Neural progenitor cell (in vitro differentiated cells): ENCODE results near the gene NEDD9.

Source experiments
- EZH2 ChIP-seq: fragments of 200-600 bp; sonication (generic); IDR thresholded peaks from 2 replicates; pipeline ENCODE4 v1.6.1; 2017; ENCODE audit warnings: antibody characterized with exemption, mild to moderate bottlenecking, moderate library complexity
- EZH2phosphoT487 ChIP-seq: fragments of 200-600 bp; sonication (generic); IDR thresholded peaks from 2 replicates; pipeline ENCODE4 v1.6.1; 2017; ENCODE audit warnings: antibody characterized with exemption
- TF ChIP-seq, protein P1 (sequence below): fragments of 200-600 bp; sonication (generic); IDR thresholded peaks from 2 replicates; pipeline ENCODE4 v1.5.1; 2017; ENCODE audit warnings: antibody characterized with exemption, mild to moderate bottlenecking

DNA sequence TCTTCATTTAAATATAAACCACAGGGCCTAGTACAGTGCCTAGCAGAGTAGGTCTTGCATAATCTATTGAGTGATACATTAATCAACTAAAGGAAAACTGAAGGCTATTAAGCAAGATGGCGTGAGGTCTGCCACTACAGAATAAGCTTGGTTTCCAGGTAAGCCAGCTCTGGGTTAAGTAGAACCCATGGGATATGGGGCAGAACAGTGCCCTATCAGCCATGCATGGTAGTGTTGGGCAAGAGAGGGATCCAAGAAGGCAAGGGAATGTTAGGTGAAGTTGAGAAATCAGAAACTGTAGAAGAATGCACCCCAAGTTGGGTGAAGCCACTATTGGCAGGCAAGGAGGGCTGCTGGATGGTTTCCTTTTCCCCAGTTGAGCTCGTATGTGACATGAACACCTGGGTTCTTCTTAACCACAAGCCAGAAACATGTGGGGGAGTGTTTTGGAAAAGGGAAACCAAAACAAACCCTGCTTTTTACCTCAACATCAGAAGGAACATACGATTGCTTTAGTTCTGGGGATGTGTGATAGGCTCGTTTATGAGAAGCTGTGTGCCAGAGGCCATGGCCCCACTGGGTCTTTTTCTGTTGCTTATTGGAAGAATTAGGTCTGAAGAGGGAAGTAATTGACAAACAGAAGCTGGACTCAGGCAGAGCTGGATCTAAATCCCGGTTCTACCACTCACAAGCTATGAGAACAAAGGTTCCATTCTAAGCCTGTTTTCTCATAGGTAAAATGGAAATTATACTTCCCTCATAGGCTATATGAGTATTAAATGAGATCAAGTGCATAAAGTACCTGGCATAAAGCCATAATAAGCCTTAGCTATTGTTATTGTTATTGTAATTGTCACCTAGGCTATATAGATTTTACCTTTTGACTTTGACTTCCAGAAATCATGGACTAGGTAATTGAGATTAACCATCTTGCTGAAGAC is 33.5 kb downstream of the NEDD9 start:
- TF ChIP-seq, protein P1, sequence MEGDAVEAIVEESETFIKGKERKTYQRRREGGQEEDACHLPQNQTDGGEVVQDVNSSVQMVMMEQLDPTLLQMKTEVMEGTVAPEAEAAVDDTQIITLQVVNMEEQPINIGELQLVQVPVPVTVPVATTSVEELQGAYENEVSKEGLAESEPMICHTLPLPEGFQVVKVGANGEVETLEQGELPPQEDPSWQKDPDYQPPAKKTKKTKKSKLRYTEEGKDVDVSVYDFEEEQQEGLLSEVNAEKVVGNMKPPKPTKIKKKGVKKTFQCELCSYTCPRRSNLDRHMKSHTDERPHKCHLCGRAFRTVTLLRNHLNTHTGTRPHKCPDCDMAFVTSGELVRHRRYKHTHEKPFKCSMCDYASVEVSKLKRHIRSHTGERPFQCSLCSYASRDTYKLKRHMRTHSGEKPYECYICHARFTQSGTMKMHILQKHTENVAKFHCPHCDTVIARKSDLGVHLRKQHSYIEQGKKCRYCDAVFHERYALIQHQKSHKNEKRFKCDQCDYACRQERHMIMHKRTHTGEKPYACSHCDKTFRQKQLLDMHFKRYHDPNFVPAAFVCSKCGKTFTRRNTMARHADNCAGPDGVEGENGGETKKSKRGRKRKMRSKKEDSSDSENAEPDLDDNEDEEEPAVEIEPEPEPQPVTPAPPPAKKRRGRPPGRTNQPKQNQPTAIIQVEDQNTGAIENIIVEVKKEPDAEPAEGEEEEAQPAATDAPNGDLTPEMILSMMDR = no peak
- TF ChIP-seq EZH2 = no peak
- TF ChIP-seq EZH2phosphoT487 = no peak
